Measurements from ENCODE around the gene FOCAD. TPM values are rescaled to one million over a fixed set of nuclear protein-coding genes. Genes with fewer than 3 reads are reported as not detected.

Gene FOCAD
- total RNA-seq, 2 experiments from 2014 or later = 37.3 to 42.8 TPM

DNA sequence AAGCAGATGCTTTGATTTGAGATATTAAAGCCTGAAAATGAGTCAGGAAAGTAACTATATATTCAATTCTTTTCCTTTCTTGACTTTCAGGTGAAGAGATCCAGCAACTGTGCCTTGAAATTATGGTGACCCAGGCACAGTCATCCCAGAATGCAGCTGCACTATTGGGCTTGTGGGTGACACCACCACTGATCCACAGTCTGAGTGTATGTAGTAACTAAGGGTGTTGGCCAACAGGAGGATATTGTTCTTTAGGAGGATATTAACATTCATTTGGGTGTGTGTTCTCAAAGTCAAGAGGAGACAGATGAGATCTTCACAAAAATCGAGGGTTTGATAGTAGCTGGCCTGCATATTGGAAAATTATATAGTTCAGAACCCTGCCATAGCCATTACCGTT, 294.2 kb downstream of the FOCAD start:
- Mint-ChIP-seq H3K9me3 (no peaks in the 10 kb centered on the region), H3K36me3 (ENCODE audit: low read depth) (peaks cover 32% of the 10 kb centered on the region), H3K4me3 (no peak overlapping the region), H3K27ac (no peak overlapping the region), H3K4me1 (ENCODE audit: low read depth) (peaks cover 2% of the 10 kb centered on the region), H3K27me3 (no peaks in the 10 kb centered on the region)
- no peak for DNase-seq
- CTCF ChIA-PET = no interaction called here
- intact Hi-C loops (cut with micrococcal nuclease) = no loop called here
- ATAC-seq = no peak
- POLR2A ChIA-PET = no interaction called here
- TF ChIP-seq, protein P1, sequence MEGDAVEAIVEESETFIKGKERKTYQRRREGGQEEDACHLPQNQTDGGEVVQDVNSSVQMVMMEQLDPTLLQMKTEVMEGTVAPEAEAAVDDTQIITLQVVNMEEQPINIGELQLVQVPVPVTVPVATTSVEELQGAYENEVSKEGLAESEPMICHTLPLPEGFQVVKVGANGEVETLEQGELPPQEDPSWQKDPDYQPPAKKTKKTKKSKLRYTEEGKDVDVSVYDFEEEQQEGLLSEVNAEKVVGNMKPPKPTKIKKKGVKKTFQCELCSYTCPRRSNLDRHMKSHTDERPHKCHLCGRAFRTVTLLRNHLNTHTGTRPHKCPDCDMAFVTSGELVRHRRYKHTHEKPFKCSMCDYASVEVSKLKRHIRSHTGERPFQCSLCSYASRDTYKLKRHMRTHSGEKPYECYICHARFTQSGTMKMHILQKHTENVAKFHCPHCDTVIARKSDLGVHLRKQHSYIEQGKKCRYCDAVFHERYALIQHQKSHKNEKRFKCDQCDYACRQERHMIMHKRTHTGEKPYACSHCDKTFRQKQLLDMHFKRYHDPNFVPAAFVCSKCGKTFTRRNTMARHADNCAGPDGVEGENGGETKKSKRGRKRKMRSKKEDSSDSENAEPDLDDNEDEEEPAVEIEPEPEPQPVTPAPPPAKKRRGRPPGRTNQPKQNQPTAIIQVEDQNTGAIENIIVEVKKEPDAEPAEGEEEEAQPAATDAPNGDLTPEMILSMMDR (IDR thresholded peaks at IDR 0.05) = no peak

DNA sequence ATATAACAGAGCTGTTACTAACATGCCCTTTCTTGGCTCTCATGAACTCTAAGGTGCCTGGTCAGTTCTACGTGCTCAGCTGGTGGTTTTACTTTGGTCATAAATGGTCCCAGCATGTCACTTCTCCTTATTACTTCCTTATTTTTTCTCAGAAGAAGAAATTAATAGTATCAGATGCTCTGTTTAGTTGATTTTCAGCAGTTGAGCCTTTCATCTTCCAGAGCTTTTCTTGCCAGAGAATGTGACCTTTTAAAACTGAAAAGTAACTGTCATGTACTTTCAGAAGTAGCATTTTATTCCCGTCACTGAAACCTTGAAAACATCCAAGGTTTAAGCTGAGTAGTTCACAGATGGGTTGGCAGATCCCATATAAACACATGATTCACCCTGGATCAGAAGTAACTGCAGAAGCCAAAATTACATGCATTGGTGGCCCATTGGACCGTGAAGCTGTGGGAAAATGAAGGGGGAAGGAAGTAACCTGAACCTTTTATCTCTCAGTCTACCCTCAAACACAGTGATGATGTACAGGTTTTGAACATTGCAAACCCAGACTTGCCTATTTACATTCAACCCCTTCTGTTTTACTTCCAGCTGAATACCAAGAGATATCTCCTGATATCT, 296.9 kb downstream of the FOCAD start:
- CTCF ChIA-PET = interaction anchor here (0.7 to 1.7 kb wide), 4 partner anchors 40 to 626 kb away, joined by 3 to 6 read pairs (median 4); no protein-coding TSS in a partner anchor
- peaks cover 28% of the 10 kb centered on the region for H3K36me3 Mint-ChIP-seq (ENCODE audit: low read depth)
- ATAC-seq = no peak

DNA sequence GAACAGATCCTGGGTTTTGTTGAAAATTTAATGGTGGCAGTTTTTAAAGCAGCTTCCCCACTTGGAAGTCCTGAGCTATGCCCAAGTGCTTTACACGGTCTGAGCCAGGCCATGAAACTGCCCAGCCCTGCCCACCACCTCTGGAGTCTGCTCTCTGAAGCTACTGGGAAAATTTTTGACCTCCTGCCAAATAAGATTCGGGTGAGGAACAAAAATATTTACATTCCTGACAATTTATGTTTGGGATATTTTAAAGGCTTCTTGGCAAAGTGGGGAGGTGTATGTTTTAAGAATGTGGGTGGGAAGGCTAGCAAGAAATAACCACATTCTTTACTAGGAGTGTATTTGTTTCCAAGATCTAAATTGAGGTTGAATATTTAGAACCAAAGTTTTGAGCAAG, 297.4 kb downstream of the FOCAD start:
- H3K9me3 Mint-ChIP-seq = no peaks in the 10 kb centered on the region
- no peaks in the 10 kb centered on the region for H3K27me3 Mint-ChIP-seq
- DNase-seq = no peak
- no peak for ATAC-seq
- TF ChIP-seq, protein P1 (IDR thresholded peaks at IDR 0.05) = no peak
- intact Hi-C loops (cut with micrococcal nuclease) = no loop called here
- ChIA-PET POLR2A (no interaction called here), CTCF (interaction anchor here (0.7 to 1.4 kb wide), 3 partner anchors 41 to 626 kb away, joined by 3 to 6 read pairs (median 3); no protein-coding TSS in a partner anchor)
- H3K4me1 Mint-ChIP-seq (ENCODE audit: low read depth) = peaks cover 2% of the 10 kb centered on the region
- H3K36me3 Mint-ChIP-seq (ENCODE audit: low read depth) = peaks cover 30% of the 10 kb centered on the region
- H3K27ac Mint-ChIP-seq = no peak overlapping the region
- H3K4me3 Mint-ChIP-seq = no peak overlapping the region

More for the DNA sequence above, 296.9 kb downstream of the FOCAD start:
- Mint-ChIP-seq H3K27me3 (no peaks in the 10 kb centered on the region), H3K27ac (no peak overlapping the region), H3K4me3 (no peak overlapping the region), H3K4me1 (ENCODE audit: low read depth) (peaks cover 2% of the 10 kb centered on the region), H3K9me3 (no peaks in the 10 kb centered on the region)
- TF ChIP-seq, protein P1 (IDR thresholded peaks at IDR 0.05) = no peak
- no peak for DNase-seq
- intact Hi-C loops (cut with micrococcal nuclease) = no loop called here
- POLR2A ChIA-PET = no interaction called here

DNA sequence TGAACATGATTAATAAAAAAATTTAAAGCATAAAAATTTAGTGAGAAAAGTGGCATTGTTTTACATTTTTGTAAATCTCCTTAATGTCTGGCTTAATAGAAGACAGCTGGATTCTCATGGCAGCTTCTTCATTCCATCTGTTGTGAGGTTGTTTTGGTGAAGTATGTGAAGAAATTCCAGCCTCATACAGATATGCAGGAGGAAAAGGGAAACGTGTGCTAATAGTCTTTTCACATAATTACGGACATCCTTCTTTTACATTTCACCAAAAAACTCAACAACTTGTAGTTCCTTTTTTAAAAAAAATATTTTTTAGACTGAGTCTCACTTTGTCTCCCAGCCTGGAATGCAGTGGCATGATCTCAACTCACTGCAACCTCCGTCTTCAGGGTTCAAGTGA, 300.4 kb downstream of the FOCAD start:
- Mint-ChIP-seq H3K9me3 (no peaks in the 10 kb centered on the region), H3K27ac (no peak overlapping the region), H3K36me3 (ENCODE audit: low read depth) (peaks cover 30% of the 10 kb centered on the region), H3K4me3 (no peak overlapping the region), H3K27me3 (no peaks in the 10 kb centered on the region), H3K4me1 (ENCODE audit: low read depth) (peaks cover 2% of the 10 kb centered on the region)
- ATAC-seq = no peak
- intact Hi-C loops (cut with micrococcal nuclease) = no loop called here
- TF ChIP-seq, protein P1 (IDR thresholded peaks at IDR 0.05) = no peak
- ChIA-PET POLR2A (no interaction called here), CTCF (no interaction called here)
- no peak for DNase-seq

DNA sequence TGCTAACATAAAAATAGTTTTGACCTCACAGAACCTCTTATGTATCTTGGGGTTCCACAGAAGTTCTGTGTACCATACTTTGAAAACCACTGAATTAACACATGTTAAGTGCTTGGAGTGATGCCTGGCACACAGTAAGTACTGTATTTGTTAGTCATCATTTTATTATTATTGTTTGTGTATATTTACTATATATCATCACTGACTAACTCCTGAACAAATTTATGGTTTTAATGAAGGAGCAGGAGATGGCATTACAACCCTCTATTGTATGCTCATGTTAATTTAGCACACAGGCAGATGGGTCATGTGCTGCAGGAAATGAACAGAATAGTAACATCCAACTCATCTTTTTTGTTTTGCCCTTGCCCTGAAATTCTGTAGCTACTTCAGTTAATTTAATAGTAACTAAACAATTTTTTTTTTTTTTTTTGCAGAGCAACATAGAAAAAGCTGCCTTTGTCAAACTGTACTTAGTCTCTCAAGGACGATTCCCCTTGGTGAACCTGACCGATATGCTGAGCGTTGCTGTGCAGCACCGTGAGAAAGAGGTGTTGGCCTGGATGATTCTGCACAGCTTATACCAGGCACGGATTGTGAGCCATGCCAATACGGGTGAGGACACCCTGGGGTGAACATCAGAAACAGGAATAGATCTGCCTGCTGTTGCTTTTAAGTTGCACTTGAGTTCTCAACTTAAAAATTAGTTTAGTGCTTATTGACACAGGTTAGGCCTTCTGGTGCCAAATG, 302.0 kb downstream of the FOCAD start:
- intact Hi-C loops (cut with micrococcal nuclease) = no loop called here
- ChIA-PET POLR2A (no interaction called here), CTCF (interaction anchor here (1.0 kb wide), 1 partner anchor 125 kb away, joined by 3 read pairs; no protein-coding TSS in a partner anchor)
- no peak overlapping the region for H3K27ac Mint-ChIP-seq
- H3K36me3 Mint-ChIP-seq (ENCODE audit: low read depth) = peaks cover 41% of the 10 kb centered on the region
- ATAC-seq (no peak), DNase-seq (no peak)
- TF ChIP-seq, protein P1 (IDR thresholded peaks at IDR 0.05) = no peak
- H3K4me3 Mint-ChIP-seq = no peak overlapping the region
- no peaks in the 10 kb centered on the region for H3K4me1 Mint-ChIP-seq (ENCODE audit: low read depth)
- no peaks in the 10 kb centered on the region for H3K27me3 Mint-ChIP-seq
- no peaks in the 10 kb centered on the region for H3K9me3 Mint-ChIP-seq
